Ectodermal cell (in vitro differentiated cells): ENCODE measurements around the gene SERP2.

ENCODE experiments used
- H3K27ac ChIP-seq: 2 replicates; pipeline ENCODE4 v1.7.0; 2013; ENCODE audit warnings: mild to moderate bottlenecking, low read depth, low read length; ENCODE audit not compliant: insufficient read depth, poor library complexity, severe bottlenecking
- H3K27me3 ChIP-seq: 2 replicates; pipeline ENCODE4 v1.7.0; 2013; ENCODE audit warnings: mild to moderate bottlenecking, low read length; ENCODE audit not compliant: insufficient read depth, control insufficient read depth, poor library complexity, severe bottlenecking
- H3K36me3 ChIP-seq: one replicate; pipeline ENCODE4 v1.7.0; 2013; ENCODE audit warnings: low read length; ENCODE audit not compliant: control insufficient read depth, insufficient read depth
- H3K4me1 ChIP-seq: one replicate; pipeline ENCODE4 v1.7.0; 2013; ENCODE audit warnings: low read length; ENCODE audit not compliant: control insufficient read depth, insufficient read depth
- H3K4me3 ChIP-seq: 2 replicates; pipeline ENCODE4 v1.7.0; 2013; ENCODE audit warnings: low read depth, low read length, control low read depth; ENCODE audit not compliant: insufficient read depth
- H3K9me3 ChIP-seq: 2 replicates; pipeline ENCODE4 v1.7.0; 2013; ENCODE audit warnings: mild to moderate bottlenecking, low read length, moderate library complexity; ENCODE audit not compliant: control insufficient read depth
- WGBS, 2 experiments: methylation state at CpG; one replicate each; pipeline ENCODE4 v1.1.7; 2013; ENCODE audit warnings: missing lambda C conversion rate in 2 of 2; 5-methylcytosine and 5-hydroxymethylcytosine counted together

SERP2 gene

GRCh38 chr13:44416744-44417143, 43.1 kb downstream of the SERP2 start:
- 61 to 76% methylated on average over 6 of the region's 6 CpGs for WGBS, 2 experiments
- peaks cover 24% of the 10 kb centered on the region for H3K4me1 ChIP-seq

GRCh38 chr13:44417446-44417845, 43.8 kb downstream of the SERP2 start:
- no peaks in the 10 kb centered on the region for H3K9me3 ChIP-seq
- H3K36me3 ChIP-seq, result no peaks in the 10 kb centered on the region
- no peak overlapping the region for H3K27ac ChIP-seq
- H3K4me3 ChIP-seq, result no peak overlapping the region
- no peaks in the 10 kb centered on the region for H3K27me3 ChIP-seq
- 67 to 81% methylated on average over 8 of the region's 8 CpGs for WGBS, 2 experiments
- H3K4me1 ChIP-seq, result peaks cover 24% of the 10 kb centered on the region

More at GRCh38 chr13:44416744-44417143, 43.1 kb downstream of the SERP2 start:
- no peaks in the 10 kb centered on the region for H3K36me3 ChIP-seq
- no peaks in the 10 kb centered on the region for H3K9me3 ChIP-seq
- H3K27me3 ChIP-seq, result no peaks in the 10 kb centered on the region
- H3K27ac ChIP-seq, result no peak overlapping the region
- no peak overlapping the region for H3K4me3 ChIP-seq

- Histone ChIP-seq H3K27ac (no peak overlapping the region), H3K9me3 (no peaks in the 10 kb centered on the region), H3K4me3 (no peak overlapping the region), H3K36me3 (no peaks in the 10 kb centered on the region), H3K4me1 (peaks cover 24% of the 10 kb centered on the region), H3K27me3 (no peaks in the 10 kb centered on the region)
- 81 to 82% methylated on average over 7 of the region's 7 CpGs for WGBS, 2 experiments
Measured at GRCh38 chr13:44417876-44418275, 44.3 kb downstream of the SERP2 start.

GRCh38 chr13:44420376-44421220, 47.0 kb downstream of the SERP2 start:
- WGBS, 2 experiments, result 46 to 49% methylated on average over 15 of the region's 15 CpGs
- H3K27me3 ChIP-seq, result no peaks in the 10 kb centered on the region
- no peaks in the 10 kb centered on the region for H3K9me3 ChIP-seq
- H3K4me3 ChIP-seq, result no peak overlapping the region
- H3K27ac ChIP-seq, result no peak overlapping the region
- peaks cover 24% of the 10 kb centered on the region for H3K4me1 ChIP-seq
- H3K36me3 ChIP-seq, result no peaks in the 10 kb centered on the region

- H3K27me3 ChIP-seq, result no peaks in the 10 kb centered on the region
- H3K36me3 ChIP-seq, result no peaks in the 10 kb centered on the region
- H3K9me3 ChIP-seq, result no peaks in the 10 kb centered on the region
- no peak overlapping the region for H3K27ac ChIP-seq
- peaks cover 21% of the 10 kb centered on the region for H3K4me1 ChIP-seq
- 88 to 98% methylated on average over 2 of the region's 2 CpGs for WGBS, 2 experiments
- H3K4me3 ChIP-seq, result no peak overlapping the region
Measured at GRCh38 chr13:44421853-44422525, 48.4 kb downstream of the SERP2 start.

- 93 to 94% methylated on average over 15 of the region's 15 CpGs for WGBS, 2 experiments
- H3K4me3 ChIP-seq, result no peak overlapping the region
- H3K4me1 ChIP-seq, result peaks cover 14% of the 10 kb centered on the region
- no peaks in the 10 kb centered on the region for H3K27me3 ChIP-seq
- H3K27ac ChIP-seq, result no peak overlapping the region
- no peaks in the 10 kb centered on the region for H3K36me3 ChIP-seq
- H3K9me3 ChIP-seq, result no peaks in the 10 kb centered on the region
Measured at GRCh38 chr13:44422755-44423643, 49.4 kb downstream of the SERP2 start.

- H3K4me1 ChIP-seq, result peaks cover 14% of the 10 kb centered on the region
- 94 to 96% methylated on average over 5 of the region's 5 CpGs for WGBS, 2 experiments
Measured at GRCh38 chr13:44423824-44424223, 50.2 kb downstream of the SERP2 start.

GRCh38 chr13:44425041-44425814, 51.6 kb downstream of the SERP2 start:
- no peak overlapping the region for H3K27ac ChIP-seq
- no peaks in the 10 kb centered on the region for H3K36me3 ChIP-seq
- no peak overlapping the region for H3K4me3 ChIP-seq
- no peaks in the 10 kb centered on the region for H3K9me3 ChIP-seq
- H3K4me1 ChIP-seq, result peaks cover 10% of the 10 kb centered on the region
- no peaks in the 10 kb centered on the region for H3K27me3 ChIP-seq
- WGBS, 2 experiments, result 87% methylated on average over 9 of the region's 9 CpGs

More at GRCh38 chr13:44423824-44424223, 50.2 kb downstream of the SERP2 start:
- H3K36me3 ChIP-seq, result no peaks in the 10 kb centered on the region
- no peaks in the 10 kb centered on the region for H3K9me3 ChIP-seq
- no peak overlapping the region for H3K4me3 ChIP-seq
- no peak overlapping the region for H3K27ac ChIP-seq
- H3K27me3 ChIP-seq, result no peaks in the 10 kb centered on the region

- 90 to 92% methylated on average over 2 of the region's 2 CpGs for WGBS, 2 experiments
- no peak overlapping the region for H3K4me3 ChIP-seq
- no peaks in the 10 kb centered on the region for H3K9me3 ChIP-seq
- peaks cover 10% of the 10 kb centered on the region for H3K4me1 ChIP-seq
- no peaks in the 10 kb centered on the region for H3K36me3 ChIP-seq
- no peak overlapping the region for H3K27ac ChIP-seq
- no peaks in the 10 kb centered on the region for H3K27me3 ChIP-seq
Measured at GRCh38 chr13:44425815-44426078, 52.1 kb downstream of the SERP2 start.
